T-helper 17 cell (primary cell): Measurements from ENCODE around the gene OOSP1. TPM values are rescaled to one million over a fixed set of nuclear protein-coding genes. Genes with fewer than 3 reads are reported as not detected.

ENCODE experiments used
- total RNA-seq, 4 donors: library from RNA in 2 of 4; stranded (reverse) in 2 of 4; gene quantifications; one replicate each; pipeline ENCODE4 v1.2.3 and lab custom pipeline; 2022 to 2026

The OOSP1 gene
- total RNA-seq, 2 donors from 2014 or later, result not detected

Other genes with a start within 250 kb of the OOSP1 start
- not detected for gene OR10V1, start 224.6 kb upstream of the OOSP1 start, total RNA-seq
- 1 to 10 TPM; 4.7 to 6.6 TPM for gene STX3, start 183.1 kb upstream of the OOSP1 start, total RNA-seq
- 10 to 100 TPM; 18.4 to 21.8 TPM for gene MRPL16, start 127.7 kb upstream of the OOSP1 start, total RNA-seq
- not detected for gene CBLIF, start 92.9 kb upstream of the OOSP1 start, total RNA-seq
- gene TCN1, start 71.9 kb upstream of the OOSP1 start, total RNA-seq, result under 1 TPM in 1 of 2 donors, not detected in 1; 0.55 TPM
- not detected for gene OOSP3, start 59.6 kb upstream of the OOSP1 start, total RNA-seq
- not detected for gene OOSP4A, start 25.6 kb downstream of the OOSP1 start, total RNA-seq
- not detected for gene OOSP4B, start 78.7 kb downstream of the OOSP1 start, total RNA-seq
- gene OOSP2, start 102.0 kb downstream of the OOSP1 start, total RNA-seq, result not detected
- gene MS4A3, start 118.2 kb downstream of the OOSP1 start, total RNA-seq, result 1 to 10 TPM in 1 of 2 donors, under 1 TPM in 1; 0.39 to 1.2 TPM
- gene MS4A2, start 150.2 kb downstream of the OOSP1 start, total RNA-seq, result under 1 TPM in 1 of 2 donors, not detected in 1; 0.60 TPM
- gene MS4A6A, start 244.7 kb downstream of the OOSP1 start, total RNA-seq, result 1 to 10 TPM; 3.2 to 8.2 TPM